ENCODE results near the gene METAP1D. TPM values are rescaled to one million over a fixed set of nuclear protein-coding genes. Genes with fewer than 3 reads are reported as not detected.

METAP1D gene
- total RNA-seq, 1 experiment from 2014 or later = 15.8 TPM

- intact Hi-C loops (cut with micrococcal nuclease) = no loop called here
- DNase-seq (ENCODE audit: low read depth, low spot score) = no peak
- ChIA-PET RAD21 (ENCODE audit: low non-redundant PET in 1 of 2, low total read pairs in 2 of 2, uncharacterized antibody in 2 of 2, unreplicated experiment in 2 of 2) (no interaction called here), POLR2A (no interaction called here), CTCF (interaction anchor here (1.1 kb wide), 1 partner anchor 77 kb away, joined by 3 read pairs; no protein-coding TSS in a partner anchor)
- Histone ChIP-seq H3K9me2 (ENCODE audit: insufficient read depth) (no peaks in the 10 kb centered on the region), H3K27me3 (ENCODE audit: insufficient read depth, low read length) (no peaks in the 10 kb centered on the region), H3K4me3 (replicated peaks in 1 of 2; ENCODE audit: low read depth in 1 of 2, low read length in 2 of 2) (no peak overlapping the region), H4K20me1 (ENCODE audit: insufficient read depth) (no peaks in the 10 kb centered on the region), H3K4me1 (ENCODE audit: control insufficient read depth in 1 of 2, insufficient read depth in 2 of 2, low read length in 2 of 2) (no peaks in the 10 kb centered on the region), H3K9me3 (ENCODE audit: control insufficient read depth in 1 of 2, insufficient read depth in 1 of 2, low read depth in 1 of 2, low read length in 2 of 2) (no peaks in the 10 kb centered on the region), H3K27ac (ENCODE audit: low read depth, low read length) (no peak overlapping the region), H3K79me2 (ENCODE audit: insufficient read depth, low read length) (no peaks in the 10 kb centered on the region), H3K9ac (ENCODE audit: low read length) (no peak overlapping the region), H3K4me2 (ENCODE audit: low read length) (no peak overlapping the region), H3K36me3 (ENCODE audit: control insufficient read depth in 1 of 2, insufficient read depth in 2 of 2, low read length in 2 of 2) (no peaks in the 10 kb centered on the region), H2AFZ (ENCODE audit: low read depth, low read length, poor library complexity, severe bottlenecking) (no peak overlapping the region)
- no peak for TF ChIP-seq EZH2 (IDR thresholded peaks at IDR 0.05)
- no peak for TF ChIP-seq FOSL1 (IDR thresholded peaks at IDR 0.05; ENCODE audit: low read depth)
- TF ChIP-seq POLR2AphosphoS5 (IDR thresholded peaks at IDR 0.05; ENCODE audit: low read depth, low read length) = no peak
- TF ChIP-seq ZNF274 (IDR thresholded peaks at IDR 0.05; ENCODE audit: low read depth, low read length) = no peak
- no peak for TF ChIP-seq REST (IDR thresholded peaks at IDR 0.05; ENCODE audit: low read depth)
- no peak for TF ChIP-seq MAX (IDR thresholded peaks at IDR 0.05)
- no peak for TF ChIP-seq ELF1 (IDR thresholded peaks at IDR 0.05; ENCODE audit: borderline replicate concordance, low read depth)
- no peak for TF ChIP-seq TCF7L2 (IDR thresholded peaks at IDR 0.05; ENCODE audit: borderline replicate concordance, extremely low read depth, insufficient read depth, insufficient read length)
- TF ChIP-seq SP1 (IDR thresholded peaks at IDR 0.05; ENCODE audit: low read depth) = no peak
- no peak for TF ChIP-seq ZFX (IDR thresholded peaks at IDR 0.05)
- no peak for TF ChIP-seq SRF (IDR thresholded peaks at IDR 0.05; ENCODE audit: low read depth)
- no peak for TF ChIP-seq POLR2A (IDR thresholded peaks at IDR 0.05; ENCODE audit: borderline replicate concordance, extremely low read depth, insufficient read depth, insufficient read length)
- TF ChIP-seq EGR1 (IDR thresholded peaks at IDR 0.05; ENCODE audit: low read depth) = no peak
- BruUV-seq (replicated peaks) = no TSS peak
- ATAC-seq = no peak
These were observed 49.9 kb downstream of the METAP1D start for GRCh38 chr2:172049567-172050120.

Measured in HCT116 (cell line).